ENCODE results near the gene AIG1.
"Not testable (repeated sequence)": the region's sequence is repeated elsewhere in the genome, so short reads cannot be mapped to it uniquely, and the experiment has no call there.

The AIG1 gene

GRCh38 chr6:143166247-143166695 lies 105.6 kb downstream of the AIG1 start:
- no peak for DNase-seq (ENCODE audit: low read depth)

- no peak for DNase-seq (ENCODE audit: low read depth)
Observed at GRCh38 chr6:143167224-143167623, 106.5 kb downstream of the AIG1 start.

- DNase-seq (ENCODE audit: low read depth), result not testable (repeated sequence)
Observed at GRCh38 chr6:143168396-143168816, 107.7 kb downstream of the AIG1 start.

GRCh38 chr6:143169440-143169839 lies 108.8 kb downstream of the AIG1 start:
- no peak for DNase-seq (ENCODE audit: low read depth)

GRCh38 chr6:143174516-143174915 lies 113.8 kb downstream of the AIG1 start:
- no peak for DNase-seq (ENCODE audit: low read depth)

- no peak for DNase-seq (ENCODE audit: low read depth)
Observed at GRCh38 chr6:143174951-143175350, 114.3 kb downstream of the AIG1 start.

- no peak for DNase-seq (ENCODE audit: low read depth)
Observed at GRCh38 chr6:143176090-143177021, 115.7 kb downstream of the AIG1 start.

GRCh38 chr6:143177706-143178105 lies 117.0 kb downstream of the AIG1 start:
- no peak for DNase-seq (ENCODE audit: low read depth)

- DNase-seq (ENCODE audit: low read depth), result no peak
Observed at GRCh38 chr6:143179096-143179495, 118.4 kb downstream of the AIG1 start.

GRCh38 chr6:143179901-143180612 lies 119.4 kb downstream of the AIG1 start:
- no peak for DNase-seq (ENCODE audit: low read depth)

- DNase-seq (ENCODE audit: low read depth), result no peak
Observed at GRCh38 chr6:143180826-143181225, 120.1 kb downstream of the AIG1 start.

- no peak for DNase-seq (ENCODE audit: low read depth)
Observed at GRCh38 chr6:143183666-143184065, 123.0 kb downstream of the AIG1 start.

GRCh38 chr6:143185288-143185687 lies 124.6 kb downstream of the AIG1 start:
- DNase-seq (ENCODE audit: low read depth), result no peak

GRCh38 chr6:143187238-143187923 lies 126.7 kb downstream of the AIG1 start:
- no peak for DNase-seq (ENCODE audit: low read depth)

- no peak for DNase-seq (ENCODE audit: low read depth)
Observed at GRCh38 chr6:143188292-143188691, 127.6 kb downstream of the AIG1 start.

- no peak for DNase-seq (ENCODE audit: low read depth)
Observed at GRCh38 chr6:143191361-143191760, 130.7 kb downstream of the AIG1 start.

- no peak for DNase-seq (ENCODE audit: low read depth)
Observed at GRCh38 chr6:143192766-143193165, 132.1 kb downstream of the AIG1 start.

- DNase-seq (ENCODE audit: low read depth), result no peak
Observed at GRCh38 chr6:143193571-143194094, 132.9 kb downstream of the AIG1 start.

GRCh38 chr6:143194095-143194589 lies 133.5 kb downstream of the AIG1 start:
- no peak for DNase-seq (ENCODE audit: low read depth)

- DNase-seq (ENCODE audit: low read depth), result no peak
Observed at GRCh38 chr6:143195349-143195845, 134.7 kb downstream of the AIG1 start.

- DNase-seq (ENCODE audit: low read depth), result no peak
Observed at GRCh38 chr6:143196525-143197225, 136.0 kb downstream of the AIG1 start.
